HG02938 (cell line): ENCODE measurements around the gene AGAP1.

Experiments used
- ATAC-seq: cut with Tn5 transposase; IDR thresholded peaks from one replicate; pipeline ENCODE4 v1.9.1; 2021; ENCODE audit warnings: mild to moderate bottlenecking, moderate library complexity; ENCODE audit not compliant: unreplicated experiment

Gene AGAP1

GRCh38 chr2:235856151-235856854, 362.5 kb downstream of the AGAP1 start:
- ATAC-seq = no peak

GRCh38 chr2:235857598-235857997, 363.8 kb downstream of the AGAP1 start:
- no peak for ATAC-seq

- ATAC-seq = no peak
Observed at GRCh38 chr2:235858881-235859280, 365.0 kb downstream of the AGAP1 start.

GRCh38 chr2:235859651-235860050, 365.8 kb downstream of the AGAP1 start:
- ATAC-seq = no peak

- ATAC-seq = no peak
Observed at GRCh38 chr2:235860111-235860510, 366.3 kb downstream of the AGAP1 start.

GRCh38 chr2:235860871-235861270, 367.0 kb downstream of the AGAP1 start:
- ATAC-seq = no peak

GRCh38 chr2:235861383-235861782, 367.5 kb downstream of the AGAP1 start:
- no peak for ATAC-seq

GRCh38 chr2:235863414-235863813, 369.6 kb downstream of the AGAP1 start:
- ATAC-seq = no peak

GRCh38 chr2:235864302-235864701, 370.5 kb downstream of the AGAP1 start:
- ATAC-seq = no peak

- ATAC-seq = no peak
Observed at GRCh38 chr2:235864733-235865515, 371.1 kb downstream of the AGAP1 start.

GRCh38 chr2:235866373-235866772, 372.5 kb downstream of the AGAP1 start:
- no peak for ATAC-seq

- ATAC-seq = no peak
Observed at GRCh38 chr2:235868224-235868623, 374.4 kb downstream of the AGAP1 start.

GRCh38 chr2:235868645-235869044, 374.8 kb downstream of the AGAP1 start:
- no peak for ATAC-seq

GRCh38 chr2:235870515-235870914, 376.7 kb downstream of the AGAP1 start:
- no peak for ATAC-seq

- ATAC-seq = no peak
Observed at GRCh38 chr2:235876099-235876679, 382.3 kb downstream of the AGAP1 start.

GRCh38 chr2:235877275-235877802, 383.5 kb downstream of the AGAP1 start:
- ATAC-seq = no peak

- ATAC-seq = no peak
Observed at GRCh38 chr2:235879116-235879515, 385.3 kb downstream of the AGAP1 start.

- no peak for ATAC-seq
Observed at GRCh38 chr2:235883675-235884074, 389.8 kb downstream of the AGAP1 start.

GRCh38 chr2:235889302-235889630, 395.4 kb downstream of the AGAP1 start:
- no peak for ATAC-seq

GRCh38 chr2:235893129-235893698, 399.4 kb downstream of the AGAP1 start:
- ATAC-seq = no peak

- no peak for ATAC-seq
Observed at GRCh38 chr2:235894839-235895238, 401.0 kb downstream of the AGAP1 start.

GRCh38 chr2:235896061-235896460, 402.2 kb downstream of the AGAP1 start:
- no peak for ATAC-seq
